BLaER1 treated with 17β-estradiol and CSF1 and Interleukin-3, amounts not matched to agents 10 nM and 100 nM (cell line): ENCODE measurements around the gene MPDU1.

Source experiments
- H3K27ac ChIP-seq, 11 experiments: shearing (Covaris generic); formaldehyde crosslinking; 2 replicates each; pipeline ENCODE4 v1.8.1; 2022
- H3K27me3 ChIP-seq, 11 experiments: shearing (Covaris generic); formaldehyde crosslinking; 2 replicates each; pipeline ENCODE4 v1.8.1; 2022
- H3K36me3 ChIP-seq, 11 experiments: shearing (Covaris generic); formaldehyde crosslinking; 2 replicates each; pipeline ENCODE4 v1.8.1; 2022
- H3K4me1 ChIP-seq, 10 experiments: shearing (Covaris generic); formaldehyde crosslinking; 2 replicates each; pipeline ENCODE4 v1.8.1; 2022
- H3K4me2 ChIP-seq, 11 experiments: shearing (Covaris generic); formaldehyde crosslinking; 2 replicates each; pipeline ENCODE4 v1.8.1; 2022
- H3K4me3 ChIP-seq, 10 experiments: shearing (Covaris generic); formaldehyde crosslinking; 2 replicates each; pipeline ENCODE4 v1.8.1; 2022
- H3K9ac ChIP-seq, 11 experiments: shearing (Covaris generic); formaldehyde crosslinking; 2 replicates each; pipeline ENCODE4 v1.8.1; 2022
- H3K9me3 ChIP-seq, 11 experiments: shearing (Covaris generic); formaldehyde crosslinking; replicated peaks in 1 of 11; 2 replicates each; pipeline ENCODE4 v1.8.1; 2022
- H4K20me1 ChIP-seq, 11 experiments: shearing (Covaris generic); formaldehyde crosslinking; 2 replicates each; pipeline ENCODE4 v1.8.1; 2022
- Cebpa-rat ChIP-seq, 11 experiments: shearing (Covaris generic); IDR thresholded peaks; 2 replicates each; pipeline ENCODE4 v1.8.1; 2022

Gene MPDU1

GRCh38 chr17:7580604-7581575 is 2.8 kb upstream of the MPDU1 start:
- Histone ChIP-seq H4K20me1 (peaks cover 33 to 58% (median 34%) of the 10 kb centered on the region in 11 experiments), H3K27me3 (no peaks in the 10 kb centered on the region), H3K4me3 (peak overlapping the region in 9 of 10 experiments; percentile 22 to 100 (median 75); a peak in 17 of 20 replicates), H3K4me1 (peaks cover 63 to 94% (median 91%) of the 10 kb centered on the region in 10 experiments), H3K27ac (peak overlapping the region; percentile 97 to 100 (median 100)), H3K4me2 (peak overlapping the region; percentile 81 to 100 (median 98)), H3K36me3 (peaks cover 36 to 61% (median 58%) of the 10 kb centered on the region in 11 experiments), H3K9ac (peak overlapping the region; percentile 95 to 100 (median 100)), H3K9me3 (no peaks in the 10 kb centered on the region)
- no peak for TF ChIP-seq Cebpa-rat (IDR thresholded peaks at IDR 0.05)

- no peaks in the 10 kb centered on the region for H3K27me3 ChIP-seq
- H3K4me2 ChIP-seq, result peak overlapping the region; percentile 81 to 100 (median 98)
- no peaks in the 10 kb centered on the region for H3K9me3 ChIP-seq
- H3K9ac ChIP-seq, result peak overlapping the region; percentile 95 to 100 (median 100)
- H3K4me1 ChIP-seq, result peaks cover 62 to 92% (median 90%) of the 10 kb centered on the region in 10 experiments
- peak overlapping the region; percentile 64 to 100 (median 74) for H3K4me3 ChIP-seq
- peak overlapping the region; percentile 97 to 100 (median 100) for H3K27ac ChIP-seq
- H3K36me3 ChIP-seq, result peaks cover 26 to 61% (median 53%) of the 10 kb centered on the region in 11 experiments
- H4K20me1 ChIP-seq, result peaks cover 16 to 41% (median 16%) of the 10 kb centered on the region in 11 experiments
- TF ChIP-seq Cebpa-rat (IDR thresholded peaks at IDR 0.05), result no peak
Measured at GRCh38 chr17:7582396-7583252, 1.0 kb upstream of the MPDU1 start.

- Histone ChIP-seq H3K9me3 (no peaks in the 10 kb centered on the region), H3K27me3 (no peaks in the 10 kb centered on the region), H3K4me2 (peak overlapping the region in 10 of 11 experiments; percentile 17 to 100 (median 48); a peak in 18 of 22 replicates), H3K27ac (peak overlapping the region in 10 of 11 experiments; percentile 8 to 55 (median 46); a peak in 13 of 22 replicates), H3K36me3 (peaks cover 30 to 71% (median 60%) of the 10 kb centered on the region in 11 experiments), H4K20me1 (peaks cover 0 to 43% (median 12%) of the 10 kb centered on the region in 11 experiments; a peak in 14 of 22 replicates), H3K4me3 (no peak overlapping the region), H3K4me1 (peaks cover 50 to 77% (median 69%) of the 10 kb centered on the region in 10 experiments), H3K9ac (peak overlapping the region in 10 of 11 experiments; percentile 33 to 60 (median 53); a peak in 14 of 22 replicates)
- no peak for TF ChIP-seq Cebpa-rat (IDR thresholded peaks at IDR 0.05)
Measured at GRCh38 chr17:7586673-7587419, 3.2 kb downstream of the MPDU1 start.

- H3K4me1 ChIP-seq, result peaks cover 43 to 71% (median 62%) of the 10 kb centered on the region in 10 experiments
- H4K20me1 ChIP-seq, result peaks cover 0 to 48% (median 12%) of the 10 kb centered on the region in 11 experiments; a peak in 14 of 22 replicates
- no peaks in the 10 kb centered on the region for H3K27me3 ChIP-seq
- no peak for TF ChIP-seq Cebpa-rat (IDR thresholded peaks at IDR 0.05)
- H3K4me3 ChIP-seq, result 0 out of 20 replicates have a peak overlapping the region, but pooled peaks of 1 of the 10 experiments have one; percentile 5
- H3K4me2 ChIP-seq, result peak overlapping the region in 10 of 11 experiments; percentile 17 to 95 (median 48); a peak in 19 of 22 replicates
- peaks cover 32 to 77% (median 66%) of the 10 kb centered on the region in 11 experiments for H3K36me3 ChIP-seq
- no peaks in the 10 kb centered on the region for H3K9me3 ChIP-seq
- peak overlapping the region in 9 of 11 experiments; percentile 27 to 55 (median 48); a peak in 16 of 22 replicates for H3K27ac ChIP-seq
- H3K9ac ChIP-seq, result peak overlapping the region; percentile 33 to 60 (median 52); a peak in 16 of 22 replicates
Measured at GRCh38 chr17:7587420-7588151, 3.9 kb downstream of the MPDU1 start.

- peak overlapping the region in 6 of 11 experiments; percentile 48 to 95 (median 57); a peak in 11 of 22 replicates for H3K4me2 ChIP-seq
- H3K36me3 ChIP-seq, result peaks cover 37 to 85% (median 75%) of the 10 kb centered on the region in 11 experiments
- peak overlapping the region in 9 of 11 experiments; percentile 15 to 60 (median 49); a peak in 11 of 22 replicates for H3K9ac ChIP-seq
- H3K27me3 ChIP-seq, result no peaks in the 10 kb centered on the region
- peak overlapping the region in 6 of 11 experiments; percentile 6 to 53 (median 36); a peak in 6 of 22 replicates for H3K27ac ChIP-seq
- peaks cover 0 to 53% (median 12%) of the 10 kb centered on the region in 11 experiments; a peak in 13 of 22 replicates for H4K20me1 ChIP-seq
- TF ChIP-seq Cebpa-rat (IDR thresholded peaks at IDR 0.05), result no peak
- H3K4me3 ChIP-seq, result no peak overlapping the region
- H3K9me3 ChIP-seq, result no peaks in the 10 kb centered on the region
- H3K4me1 ChIP-seq, result peaks cover 33 to 62% (median 53%) of the 10 kb centered on the region in 10 experiments
Measured at GRCh38 chr17:7588553-7589203, 5.0 kb downstream of the MPDU1 start.

GRCh38 chr17:7589204-7589868 is 5.7 kb downstream of the MPDU1 start:
- Histone ChIP-seq H3K36me3 (peaks cover 44 to 91% (median 81%) of the 10 kb centered on the region in 11 experiments), H3K27ac (peak overlapping the region in 3 of 11 experiments; percentile 27 to 39 (median 32); a peak in 3 of 22 replicates), H3K4me1 (peaks cover 31 to 60% (median 51%) of the 10 kb centered on the region in 10 experiments), H3K4me2 (peak overlapping the region; percentile 27 to 95 (median 59); a peak in 21 of 22 replicates), H3K27me3 (no peaks in the 10 kb centered on the region), H3K4me3 (no peak overlapping the region), H3K9me3 (no peaks in the 10 kb centered on the region), H4K20me1 (peaks cover 0 to 55% (median 12%) of the 10 kb centered on the region in 11 experiments; a peak in 13 of 22 replicates), H3K9ac (peak overlapping the region in 10 of 11 experiments; percentile 8 to 67 (median 48); a peak in 16 of 22 replicates)
- TF ChIP-seq Cebpa-rat (IDR thresholded peaks at IDR 0.05), result no peak
